ENCODE data around the gene DCC. TPM values are rescaled to one million over a fixed set of nuclear protein-coding genes. Genes with fewer than 3 reads are reported as not detected.

Gene DCC
- total and polyA plus RNA-seq, 4 donors, result 0.16 to 5.3 (median 2.5) TPM

DNA sequence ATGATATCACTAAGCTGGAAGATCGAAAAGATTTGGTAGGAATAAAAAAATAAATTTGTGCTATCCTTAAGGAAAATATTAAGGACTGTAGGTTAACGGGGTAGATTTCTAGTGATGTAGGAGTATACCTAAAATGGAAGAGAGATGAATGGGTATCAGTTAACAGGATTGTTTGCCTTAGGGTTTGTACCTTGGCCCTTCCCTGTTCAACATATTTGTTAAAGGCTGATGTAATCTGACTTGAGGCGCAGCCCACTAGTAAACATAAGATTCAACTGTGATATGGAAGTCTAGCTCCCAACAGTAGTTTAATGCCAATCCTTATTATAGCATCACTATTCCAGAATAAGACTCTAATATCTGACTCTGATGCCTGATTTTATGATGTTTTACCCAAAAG lies 685.2 kb downstream of the DCC start:
- H3K27ac ChIP-seq (ENCODE audit: low read depth in 1 of 2, low read length in 1 of 2), result no peak overlapping the region

GRCh38 chr18:53028565-53028964 lies 688.6 kb downstream of the DCC start:
- TF ChIP-seq, protein P1, sequence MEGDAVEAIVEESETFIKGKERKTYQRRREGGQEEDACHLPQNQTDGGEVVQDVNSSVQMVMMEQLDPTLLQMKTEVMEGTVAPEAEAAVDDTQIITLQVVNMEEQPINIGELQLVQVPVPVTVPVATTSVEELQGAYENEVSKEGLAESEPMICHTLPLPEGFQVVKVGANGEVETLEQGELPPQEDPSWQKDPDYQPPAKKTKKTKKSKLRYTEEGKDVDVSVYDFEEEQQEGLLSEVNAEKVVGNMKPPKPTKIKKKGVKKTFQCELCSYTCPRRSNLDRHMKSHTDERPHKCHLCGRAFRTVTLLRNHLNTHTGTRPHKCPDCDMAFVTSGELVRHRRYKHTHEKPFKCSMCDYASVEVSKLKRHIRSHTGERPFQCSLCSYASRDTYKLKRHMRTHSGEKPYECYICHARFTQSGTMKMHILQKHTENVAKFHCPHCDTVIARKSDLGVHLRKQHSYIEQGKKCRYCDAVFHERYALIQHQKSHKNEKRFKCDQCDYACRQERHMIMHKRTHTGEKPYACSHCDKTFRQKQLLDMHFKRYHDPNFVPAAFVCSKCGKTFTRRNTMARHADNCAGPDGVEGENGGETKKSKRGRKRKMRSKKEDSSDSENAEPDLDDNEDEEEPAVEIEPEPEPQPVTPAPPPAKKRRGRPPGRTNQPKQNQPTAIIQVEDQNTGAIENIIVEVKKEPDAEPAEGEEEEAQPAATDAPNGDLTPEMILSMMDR (IDR thresholded peaks at IDR 0.05; ENCODE audit: control extremely low read depth, extremely low read depth), result no peak
- Histone ChIP-seq H3K4me3 (no peak overlapping the region), H3K4me1 (ENCODE audit: control insufficient read depth in 5 of 5, insufficient read depth in 5 of 5, low read length in 5 of 5) (no peaks in the 10 kb centered on the region), H3K27me3 (ENCODE audit: control insufficient read depth in 3 of 3, insufficient read depth in 3 of 3, low read length in 2 of 3) (no peaks in the 10 kb centered on the region), H3K9ac (ENCODE audit: insufficient read depth in 1 of 2, low read length in 2 of 2) (no peak overlapping the region), H3K27ac (ENCODE audit: low read depth in 1 of 2, low read length in 1 of 2) (no peak overlapping the region), H3K36me3 (ENCODE audit: control insufficient read depth in 4 of 4, insufficient read depth in 4 of 4, low read length in 4 of 4) (no peaks in the 10 kb centered on the region), H3K9me3 (ENCODE audit: control insufficient read depth in 4 of 4, insufficient read depth in 3 of 4, low read length in 3 of 4) (no peaks in the 10 kb centered on the region)
- WGBS, 2 donors, result 65 to 81% methylated on average over 1 of the region's 1 CpG
- DNase-seq, result no peak
- ATAC-seq (ENCODE audit: insufficient read depth, low FRiP score), result no peak

More for the DNA sequence above, 685.2 kb downstream of the DCC start:
- no peak overlapping the region for H3K9ac ChIP-seq (ENCODE audit: insufficient read depth in 1 of 2, low read length in 2 of 2)
- H3K4me1 ChIP-seq (ENCODE audit: control insufficient read depth in 5 of 5, insufficient read depth in 5 of 5, low read length in 5 of 5), result no peaks in the 10 kb centered on the region
- TF ChIP-seq, protein P1 (IDR thresholded peaks at IDR 0.05; ENCODE audit: control extremely low read depth, extremely low read depth), result no peak
- no peak overlapping the region for H3K4me3 ChIP-seq
- WGBS, 2 donors, result 86 to 92% methylated on average over 3 of the region's 3 CpGs
- H3K27me3 ChIP-seq (ENCODE audit: control insufficient read depth in 3 of 3, insufficient read depth in 3 of 3, low read length in 2 of 3), result no peaks in the 10 kb centered on the region
- H3K9me3 ChIP-seq (ENCODE audit: control insufficient read depth in 4 of 4, insufficient read depth in 3 of 4, low read length in 3 of 4), result no peaks in the 10 kb centered on the region
- no peak for DNase-seq
- no peaks in the 10 kb centered on the region for H3K36me3 ChIP-seq (ENCODE audit: control insufficient read depth in 4 of 4, insufficient read depth in 4 of 4, low read length in 4 of 4)
- no peak for ATAC-seq (ENCODE audit: insufficient read depth, low FRiP score)

GRCh38 chr18:53033128-53033527 lies 693.1 kb downstream of the DCC start:
- WGBS, 2 donors, result 61 to 68% methylated on average over 3 of the region's 3 CpGs
- no peak for DNase-seq
- Histone ChIP-seq H3K9me3 (ENCODE audit: control insufficient read depth in 4 of 4, insufficient read depth in 3 of 4, low read length in 3 of 4) (no peaks in the 10 kb centered on the region), H3K4me1 (ENCODE audit: control insufficient read depth in 5 of 5, insufficient read depth in 5 of 5, low read length in 5 of 5) (no peaks in the 10 kb centered on the region), H3K4me3 (no peak overlapping the region), H3K27me3 (ENCODE audit: control insufficient read depth in 3 of 3, insufficient read depth in 3 of 3, low read length in 2 of 3) (no peaks in the 10 kb centered on the region), H3K9ac (ENCODE audit: insufficient read depth in 1 of 2, low read length in 2 of 2) (no peak overlapping the region), H3K36me3 (ENCODE audit: control insufficient read depth in 4 of 4, insufficient read depth in 4 of 4, low read length in 4 of 4) (no peaks in the 10 kb centered on the region), H3K27ac (ENCODE audit: low read depth in 1 of 2, low read length in 1 of 2) (no peak overlapping the region)
- ATAC-seq (ENCODE audit: insufficient read depth, low FRiP score), result peak; percentile 50
- TF ChIP-seq, protein P1 (IDR thresholded peaks at IDR 0.05; ENCODE audit: control extremely low read depth, extremely low read depth), result no peak

DNA sequence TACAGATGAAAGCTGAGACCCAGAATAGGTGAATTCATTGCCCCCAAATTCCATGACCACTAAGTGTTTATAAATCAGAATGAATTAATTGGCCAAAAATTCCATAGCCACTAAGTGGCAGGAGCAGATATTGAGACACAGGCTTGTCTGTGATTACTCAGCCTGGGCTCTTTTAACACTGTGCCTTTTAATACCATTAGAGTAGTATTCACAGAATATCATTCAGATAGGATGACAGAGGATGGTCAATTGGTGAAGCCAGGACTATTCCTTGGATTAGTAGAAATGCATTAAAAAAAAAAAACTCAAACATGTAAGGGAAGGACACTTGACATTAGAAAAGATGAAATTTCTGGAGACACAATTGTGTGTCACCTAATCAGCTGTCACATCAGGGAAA lies 698.6 kb downstream of the DCC start:
- Histone ChIP-seq H3K36me3 (ENCODE audit: control insufficient read depth in 4 of 4, insufficient read depth in 4 of 4, low read length in 4 of 4) (no peaks in the 10 kb centered on the region), H3K4me3 (no peak overlapping the region), H3K27me3 (ENCODE audit: control insufficient read depth in 3 of 3, insufficient read depth in 3 of 3, low read length in 2 of 3) (no peaks in the 10 kb centered on the region), H3K27ac (ENCODE audit: low read depth in 1 of 2, low read length in 1 of 2) (no peak overlapping the region), H3K4me1 (ENCODE audit: control insufficient read depth in 5 of 5, insufficient read depth in 5 of 5, low read length in 5 of 5) (no peaks in the 10 kb centered on the region), H3K9ac (ENCODE audit: insufficient read depth in 1 of 2, low read length in 2 of 2) (no peak overlapping the region), H3K9me3 (ENCODE audit: control insufficient read depth in 4 of 4, insufficient read depth in 3 of 4, low read length in 3 of 4) (no peaks in the 10 kb centered on the region)
- TF ChIP-seq, protein P1 (IDR thresholded peaks at IDR 0.05; ENCODE audit: control extremely low read depth, extremely low read depth), result no peak
- no peak for DNase-seq
- ATAC-seq (ENCODE audit: insufficient read depth, low FRiP score), result no peak

All from lung (tissue), 12 donors.